Activated CD4-positive, CD25-positive, alpha-beta regulatory T cell (primary cell): ENCODE data around the gene KCNJ6.

Source experiments
- DNase-seq, 4 experiments: peaks; one replicate each; lab custom pipeline; 2025; lab: John Stamatoyannopoulos, UW

KCNJ6 gene

GRCh38 chr21:37863842-37864241 is 52.4 kb downstream of the KCNJ6 start:
- no peak for DNase-seq

GRCh38 chr21:37862536-37862935 is 53.7 kb downstream of the KCNJ6 start:
- no peak for DNase-seq

GRCh38 chr21:37861561-37861960 is 54.7 kb downstream of the KCNJ6 start:
- DNase-seq = no peak

GRCh38 chr21:37860416-37860815 is 55.8 kb downstream of the KCNJ6 start:
- DNase-seq = no peak

- no peak for DNase-seq
Observed at GRCh38 chr21:37855647-37856625, 60.3 kb downstream of the KCNJ6 start.

GRCh38 chr21:37855271-37855646 is 61.0 kb downstream of the KCNJ6 start:
- DNase-seq = no peak

GRCh38 chr21:37849506-37850102 is 66.7 kb downstream of the KCNJ6 start:
- DNase-seq = no peak

GRCh38 chr21:37848721-37849490 is 67.4 kb downstream of the KCNJ6 start:
- DNase-seq = no peak

- DNase-seq = no peak
Observed at GRCh38 chr21:37845535-37845934, 70.7 kb downstream of the KCNJ6 start.

GRCh38 chr21:37843191-37843590 is 73.1 kb downstream of the KCNJ6 start:
- DNase-seq = no peak

GRCh38 chr21:37842163-37842919 is 73.9 kb downstream of the KCNJ6 start:
- DNase-seq = no peak

GRCh38 chr21:37837381-37837780 is 78.9 kb downstream of the KCNJ6 start:
- no peak for DNase-seq

- DNase-seq = no peak
Observed at GRCh38 chr21:37835481-37835880, 80.8 kb downstream of the KCNJ6 start.

GRCh38 chr21:37833301-37833700 is 83.0 kb downstream of the KCNJ6 start:
- DNase-seq = no peak

GRCh38 chr21:37829447-37829846 is 86.8 kb downstream of the KCNJ6 start:
- DNase-seq = no peak

- DNase-seq = no peak
Observed at GRCh38 chr21:37828991-37829390, 87.3 kb downstream of the KCNJ6 start.

GRCh38 chr21:37828556-37828955 is 87.7 kb downstream of the KCNJ6 start:
- no peak for DNase-seq

- no peak for DNase-seq
Observed at GRCh38 chr21:37827913-37828312, 88.3 kb downstream of the KCNJ6 start.

- no peak for DNase-seq
Observed at GRCh38 chr21:37821786-37822450, 94.3 kb downstream of the KCNJ6 start.

- DNase-seq = no peak
Observed at GRCh38 chr21:37821092-37821491, 95.2 kb downstream of the KCNJ6 start.

- DNase-seq = no peak
Observed at GRCh38 chr21:37819372-37819771, 96.9 kb downstream of the KCNJ6 start.
